Adrenal gland (tissue), 12 donors: ENCODE data around the gene ALPK3. TPM values are rescaled to one million over a fixed set of nuclear protein-coding genes. Genes with fewer than 3 reads are reported as not detected.
A peak's percentile ranks its signal among the peaks of the same experiment; 100 is the strongest.

Source experiments
- DNase-seq, 7 donors: peaks; one replicate each; pipeline ENCODE4 v3.0.0-alpha.2; 2019 to 2020
- H3K27ac ChIP-seq, 5 donors: fragments of 200-600 bp; sonication (generic) in 4 of 5; 1 replicate in 3 of 5; 2 replicates in 2 of 5; pipeline versions ENCODE4 v1.5.1 to v1.8.0; 2016 to 2020; ENCODE audit warnings: mild to moderate bottlenecking in 1 of 5
- H3K27me3 ChIP-seq: fragments of 200-600 bp; 2 replicates; pipeline ENCODE4 v1.8.0; 2021
- H3K36me3 ChIP-seq, 2 donors: fragments of 200-600 bp; replicated peaks in 1 of 2; 1 replicate in 1 of 2; 2 replicates in 1 of 2; pipeline versions ENCODE4 v1.5.1 to v1.8.0; 2018 to 2022
- H3K4me1 ChIP-seq, 2 donors: fragments of 200-600 bp; replicated peaks in 1 of 2; 1 replicate in 1 of 2; 2 replicates in 1 of 2; pipeline versions ENCODE4 v1.5.1 to v1.8.0; 2018 to 2021
- H3K4me3 ChIP-seq, 4 donors: fragments of 200-600 bp; sonication (generic) in 3 of 4; one replicate each; pipeline ENCODE4 v1.5.1; 2016 to 2018
- H3K9me3 ChIP-seq, 3 donors: fragments of 200-600 bp; sonication (generic) in 1 of 3; replicated peaks in 1 of 3; 1 replicate in 2 of 3; 2 replicates in 1 of 3; pipeline versions ENCODE4 v1.5.1 to v1.8.0; 2016 to 2021
- CTCF ChIP-seq, 6 experiments: fragments of 450-650 bp in 4 of 6; fragments of 200-600 bp in 2 of 6; sonication (generic) in 1 of 6; IDR thresholded peaks; 1 replicate in 5 of 6; 2 replicates in 1 of 6; pipeline versions ENCODE4 v1.5.1 to v1.8.0; 2016 to 2021; ENCODE audit warnings: antibody characterized with exemption in 6 of 6, mild to moderate bottlenecking in 2 of 6, moderate library complexity in 1 of 6
- POLR2A ChIP-seq, 2 donors: fragments of 450-650 bp; IDR thresholded peaks; one replicate each; pipeline ENCODE4 v1.6.1; 2017; ENCODE audit warnings: antibody characterized with exemption in 2 of 2, mild to moderate bottlenecking in 2 of 2, moderate library complexity in 1 of 2
- WGBS, 4 donors: extraction: QIAGEN DNeasy Blood & Tissue Kit in 2 of 4; methylation state at CpG; one replicate each; pipeline versions ENCODE4 v1.1.5 to v1.1.7; 2013 to 2017; 5-methylcytosine and 5-hydroxymethylcytosine counted together
- intact Hi-C, 2 donors: fragments of 100-400 bp; cut with DNase I; formaldehyde crosslinking; loops; one replicate each; pipeline versions ENCODE4 v1.14.1 to v1.15.0; 2022 to 2023
- polyA plus RNA-seq, 3 donors: library from polyadenylated mRNA; stranded (reverse); fragments of 200-250 nt in 2 of 3; fragments of 350-450 nt in 1 of 3; fragmentation: Illumina TruSeq in 1 of 3; extraction: RNeasy Lipid Tissue Mini Kit (QIAGEN cat#74804) in 1 of 3; gene quantifications; one replicate each; pipeline ENCODE4 v1.2.3, GENCODE V29; 2013 to 2014
- total RNA-seq, 9 donors: library from RNA; depleted of rRNA in 4 of 9; stranded (reverse); fragments of >200 nt in 4 of 9; fragments of 120-200 nt in 1 of 9; fragmentation: NEBNext Ultra II Directional in 1 of 9; extraction: Animal tissue kit (Norgen Biotek cat#: 25700) in 1 of 9; gene quantifications; one replicate each; pipeline versions ENCODE4 v1.1.0 to v1.2.4, GENCODE V29; 2013 to 2023
- donor health status: healthy with polysubstance abuse.
- donor health status: Bipolar disorder and iron deficiency.
- donor health status: DM: yes; HTN: yes; CAD: no.
- donor health status: DM: no; HTN: no; CAD: no.
- donor health status: DM: no; HTN: no; CAD: no.
- donor health status: DM: yes; HTN: yes; CAD: no.

Gene ALPK3
- total and polyA plus RNA-seq, 12 donors, result 5.8 to 39.3 (median 15.9) TPM

- peaks cover 4% of the 10 kb centered on the region in 2 donors for H3K4me1 ChIP-seq
- no peaks in the 10 kb centered on the region for H3K9me3 ChIP-seq
- H3K36me3 ChIP-seq, result peaks cover 0 to 9% of the 10 kb centered on the region in 2 donors
- peak overlapping the region in 2 of 5 donors; percentile 46 to 74 for H3K27ac ChIP-seq
- H3K4me3 ChIP-seq, result no peak overlapping the region
- DNase-seq, result no peak
- 94 to 98% (median 96%) methylated on average over 6 to 9 of the region's 9 CpGs for WGBS, 4 donors
- TF ChIP-seq POLR2A (IDR thresholded peaks at IDR 0.05) (no peak), CTCF (IDR thresholded peaks at IDR 0.05) (no peak)
- intact Hi-C loops, result loop anchor here in 1 of 2 donors (10.0 kb wide), 1 partner anchor 53 kb away; no protein-coding TSS in a partner anchor
- H3K27me3 ChIP-seq, result no peaks in the 10 kb centered on the region
Observed at GRCh38 chr15:84871428-84871985, 54.4 kb downstream of the ALPK3 start.

DNA sequence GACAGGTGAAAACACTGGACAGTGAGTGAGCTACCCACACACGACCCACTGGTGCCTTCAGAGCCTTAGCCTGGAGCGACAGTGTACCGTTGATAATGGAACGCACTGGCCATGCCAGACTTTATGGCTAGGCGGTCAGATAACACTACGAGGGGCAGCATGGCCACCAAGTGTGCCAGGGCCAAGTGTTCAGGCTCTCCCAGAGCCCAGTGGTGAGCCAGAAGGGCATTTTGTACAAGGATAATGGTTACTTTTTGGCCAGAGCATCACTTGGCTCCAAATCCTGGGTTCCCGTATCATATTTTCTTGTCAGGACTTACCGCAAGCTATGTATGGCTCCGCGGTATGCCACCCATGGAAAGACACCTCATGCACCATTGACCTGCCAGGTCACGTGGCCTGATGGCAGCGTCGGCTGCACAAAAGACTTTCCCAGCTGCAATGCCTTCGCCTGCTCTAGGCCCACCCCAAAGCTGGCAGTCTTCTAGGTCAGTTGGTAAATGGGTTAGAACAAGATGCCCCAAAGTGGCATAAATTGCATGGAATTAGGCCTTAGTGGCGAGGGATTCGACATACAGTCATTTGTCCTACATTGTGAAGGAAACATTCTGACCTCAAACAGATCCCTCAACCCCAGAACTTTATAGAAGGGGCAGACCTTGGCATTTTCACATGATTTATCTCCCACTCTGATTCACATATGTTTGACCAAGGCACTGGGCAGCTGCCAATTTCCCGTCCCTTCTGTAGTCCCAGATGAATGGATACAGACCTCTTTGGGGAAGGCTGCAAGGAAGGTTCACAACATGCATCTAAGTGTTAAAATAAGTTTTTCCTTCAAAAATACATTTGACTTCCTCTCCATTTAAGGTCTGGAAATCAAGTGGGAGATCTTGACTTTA, 55.1 kb downstream of the ALPK3 start:
- Histone ChIP-seq H3K27ac (peak overlapping the region in 3 of 5 donors; percentile 11 to 74 (median 46)), H3K36me3 (peaks cover 0 to 6% of the 10 kb centered on the region in 2 donors), H3K9me3 (no peaks in the 10 kb centered on the region), H3K4me3 (no peak overlapping the region), H3K4me1 (peaks cover 4% of the 10 kb centered on the region in 2 donors), H3K27me3 (no peaks in the 10 kb centered on the region)
- intact Hi-C loops, result loop anchor here in 1 of 2 donors (10.0 kb wide), 1 partner anchor 53 kb away; no protein-coding TSS in a partner anchor
- TF ChIP-seq CTCF (IDR thresholded peaks at IDR 0.05) (no peak), POLR2A (IDR thresholded peaks at IDR 0.05) (no peak)
- 69 to 79% (median 75%) methylated on average over 11 to 17 of the region's 17 CpGs for WGBS, 4 donors
- DNase-seq, result peak; percentile 67 to 85 (median 79)

DNA sequence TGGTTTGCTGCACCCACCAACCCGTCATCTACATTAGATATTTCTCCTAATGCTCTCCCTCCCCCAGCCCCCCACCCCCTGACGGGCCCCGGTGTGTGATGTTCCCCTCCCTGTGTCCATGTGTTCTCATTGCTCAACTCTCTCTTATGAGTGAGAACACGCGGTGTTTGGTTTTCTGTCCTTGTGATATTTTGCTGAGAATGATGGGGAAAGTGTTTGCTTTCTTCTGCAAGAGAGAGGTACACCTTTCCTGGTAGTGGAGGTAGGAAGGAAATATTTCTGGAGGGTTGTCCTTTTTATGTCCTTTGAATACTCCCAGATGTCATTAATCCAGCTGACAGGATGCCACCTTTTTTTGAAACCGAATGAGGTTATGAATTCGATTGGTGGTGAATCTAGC, 56.8 kb downstream of the ALPK3 start:
- Histone ChIP-seq H3K36me3 (no peaks in the 10 kb centered on the region), H3K27me3 (no peaks in the 10 kb centered on the region), H3K27ac (no peak overlapping the region), H3K4me1 (peaks cover 4% of the 10 kb centered on the region in 2 donors), H3K4me3 (no peak overlapping the region), H3K9me3 (no peaks in the 10 kb centered on the region)
- WGBS, 4 donors, result 63 to 81% (median 66%) methylated on average over 5 to 7 of the region's 7 CpGs
- DNase-seq, result no peak
- intact Hi-C loops, result loop anchor here in 1 of 2 donors (10.0 kb wide), 1 partner anchor 51 kb away; no protein-coding TSS in a partner anchor
- TF ChIP-seq CTCF (IDR thresholded peaks at IDR 0.05), result no peak
- TF ChIP-seq POLR2A (IDR thresholded peaks at IDR 0.05), result no peak

GRCh38 chr15:84874981-84875699, 58.0 kb downstream of the ALPK3 start:
- DNase-seq, result no peak
- Histone ChIP-seq H3K36me3 (no peaks in the 10 kb centered on the region), H3K4me1 (peaks cover 4% of the 10 kb centered on the region in 2 donors), H3K27ac (no peak overlapping the region), H3K4me3 (no peak overlapping the region), H3K9me3 (no peaks in the 10 kb centered on the region), H3K27me3 (no peaks in the 10 kb centered on the region)
- intact Hi-C loops, result loop anchor here in 1 of 2 donors (10.0 kb wide), 1 partner anchor 50 kb away; no protein-coding TSS in a partner anchor
- WGBS, 4 donors, result 64 to 73% (median 67%) methylated on average over 5 of the region's 5 CpGs
- TF ChIP-seq POLR2A (IDR thresholded peaks at IDR 0.05) (no peak), CTCF (IDR thresholded peaks at IDR 0.05) (no peak)
